ENCODE results near the gene RPS2. TPM values are rescaled to one million over a fixed set of nuclear protein-coding genes. Genes with fewer than 3 reads are reported as not detected.

RPS2 gene
- total RNA-seq, 6 experiments from 2014 or later: 2,281 to 2,831 (median 2,477) TPM

DNA sequence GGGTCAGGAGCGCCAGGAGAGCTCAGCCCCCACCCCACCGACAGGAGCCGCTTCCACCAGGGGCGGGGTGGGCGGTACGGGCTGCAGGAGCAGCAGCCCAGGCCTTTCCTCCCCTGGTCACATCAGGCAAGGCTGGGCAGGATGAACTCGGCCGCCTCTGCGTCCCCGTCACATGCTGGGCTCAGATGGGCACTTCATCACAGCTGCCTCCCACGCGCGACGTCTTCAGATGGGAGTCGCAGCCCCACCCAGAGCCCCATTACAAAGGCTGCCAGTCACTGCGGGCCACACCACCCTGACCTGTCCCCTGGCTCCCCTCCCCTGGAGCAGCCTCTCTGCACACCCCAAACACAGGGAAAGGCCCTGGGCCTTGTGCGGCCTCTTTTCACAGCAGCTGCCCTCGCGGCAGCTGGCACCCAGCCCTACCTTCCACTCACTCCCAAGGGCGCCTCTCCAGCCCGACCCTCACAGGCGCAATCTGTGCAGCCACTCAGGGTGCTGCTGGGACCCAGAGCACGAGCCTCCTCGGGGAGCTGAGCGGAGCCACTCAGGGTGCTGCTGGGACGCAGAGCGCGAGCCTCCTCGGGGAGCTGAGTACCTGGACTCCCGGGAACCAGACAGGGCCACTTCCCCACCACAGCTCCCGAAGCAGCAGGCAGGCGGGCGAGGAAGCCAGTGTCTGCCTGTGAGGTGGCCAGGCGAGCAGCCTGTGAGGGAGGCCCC lies 40.3 kb upstream of the RPS2 start:
- H3K27me3 Mint-ChIP-seq (ENCODE audit: insufficient read depth): peaks cover 2% of the 10 kb centered on the region; the same call in 1 of the 2 replicates
- H3K4me1 Mint-ChIP-seq (ENCODE audit: low read depth): peaks cover 20% of the 10 kb centered on the region
- no peak overlapping the region for H3K27ac Mint-ChIP-seq
- peaks cover 5% of the 10 kb centered on the region; the same call in 1 of the 2 replicates for H3K36me3 Mint-ChIP-seq (ENCODE audit: low read depth)
- H3K4me3 Mint-ChIP-seq: no peak overlapping the region
- no peak for DNase-seq
- H3K9me3 Mint-ChIP-seq: no peaks in the 10 kb centered on the region
- TF ChIP-seq CTCF (IDR thresholded peaks at IDR 0.05): no peak

GRCh38 chr16:2003827-2004641 lies 39.4 kb upstream of the RPS2 start:
- Mint-ChIP-seq H3K27me3 (ENCODE audit: insufficient read depth) (peaks cover 2% of the 10 kb centered on the region; the same call in 1 of the 2 replicates), H3K27ac (no peak overlapping the region), H3K9me3 (no peaks in the 10 kb centered on the region), H3K4me3 (no peak overlapping the region), H3K36me3 (ENCODE audit: low read depth) (peaks cover 5% of the 10 kb centered on the region; the same call in 1 of the 2 replicates), H3K4me1 (ENCODE audit: low read depth) (peaks cover 19% of the 10 kb centered on the region)
- TF ChIP-seq CTCF (IDR thresholded peaks at IDR 0.05): peak; percentile 98
- peak; percentile 82 for DNase-seq

- H3K4me1 Mint-ChIP-seq (ENCODE audit: low read depth): peaks cover 15% of the 10 kb centered on the region
- H3K27ac Mint-ChIP-seq: no peak overlapping the region
- no peak for TF ChIP-seq CTCF (IDR thresholded peaks at IDR 0.05)
- peaks cover 2% of the 10 kb centered on the region; the same call in 1 of the 2 replicates for H3K36me3 Mint-ChIP-seq (ENCODE audit: low read depth)
- H3K9me3 Mint-ChIP-seq: no peaks in the 10 kb centered on the region
- H3K27me3 Mint-ChIP-seq (ENCODE audit: insufficient read depth): no peaks in the 10 kb centered on the region
- DNase-seq: no peak
- H3K4me3 Mint-ChIP-seq: no peak overlapping the region
Measured at GRCh38 chr16:2003231-2003826, 38.7 kb upstream of the RPS2 start.

- H3K27me3 Mint-ChIP-seq (ENCODE audit: insufficient read depth): no peaks in the 10 kb centered on the region
- H3K4me1 Mint-ChIP-seq (ENCODE audit: low read depth): peaks cover 13% of the 10 kb centered on the region
- no peak for TF ChIP-seq CTCF (IDR thresholded peaks at IDR 0.05)
- peaks cover 5% of the 10 kb centered on the region; the same call in 1 of the 2 replicates for H3K36me3 Mint-ChIP-seq (ENCODE audit: low read depth)
- H3K27ac Mint-ChIP-seq: no peak overlapping the region
- DNase-seq: no peak
- no peaks in the 10 kb centered on the region for H3K9me3 Mint-ChIP-seq
- no peak overlapping the region for H3K4me3 Mint-ChIP-seq
Measured at GRCh38 chr16:2002406-2003230, 38.0 kb upstream of the RPS2 start.
